WTC11 (cell line): ENCODE measurements around the gene ANTXR1. TPM values are rescaled to one million over a fixed set of nuclear protein-coding genes. Genes with fewer than 3 reads are reported as not detected.

Source experiments
- ATAC-seq: fragments of 200-7000 bp; cut with Tn5 transposase; 2 replicates; pipeline ENCODE4 v1.10.0; 2021; ENCODE audit warnings: mild to moderate bottlenecking, moderate library complexity
- CTCF ChIA-PET: fragments of 300-600 bp; sonication (Branson Sonifier 250); formaldehyde crosslinking; loops from one replicate; lab custom pipeline; 2021; ENCODE audit warnings: antibody characterized with exemption; lab: Charles Lee
- POLR2A ChIA-PET: fragments of 350-600 bp; sonication (Branson Sonifier 250); formaldehyde crosslinking; loops from one replicate; lab custom pipeline; 2021; ENCODE audit warnings: antibody characterized with exemption; lab: Charles Lee
- DNase-seq: peaks from one replicate; pipeline ENCODE4 v3.0.0; 2021; ENCODE audit warnings: low spot score
- H3K27ac Mint-ChIP-seq: 2 replicates; pipeline ENCODE4 v1.8.0; 2021; ENCODE audit warnings: mixed read lengths
- H3K27me3 Mint-ChIP-seq: 2 replicates; pipeline ENCODE4 v1.8.0; 2021; ENCODE audit warnings: low read depth, mild to moderate bottlenecking, moderate library complexity, mixed read lengths
- H3K36me3 Mint-ChIP-seq: 2 replicates; pipeline ENCODE4 v1.8.0; 2021; ENCODE audit warnings: mixed read lengths
- H3K4me1 Mint-ChIP-seq: 2 replicates; pipeline ENCODE4 v1.8.0; 2022; ENCODE audit warnings: mixed read lengths
- H3K4me3 Mint-ChIP-seq: 2 replicates; pipeline ENCODE4 v1.8.0; 2021; ENCODE audit warnings: mild to moderate bottlenecking, moderate library complexity, mixed read lengths
- H3K9me3 Mint-ChIP-seq: 2 replicates; pipeline ENCODE4 v1.8.0; 2021; ENCODE audit warnings: mixed read lengths
- AR ChIP-seq: fragments of 250-450 bp; sonication (Bioruptor Pico); IDR thresholded peaks from 2 replicates; pipeline ENCODE4 v1.9.0; 2021; ENCODE audit warnings: mild to moderate bottlenecking
- ARID4B ChIP-seq: sonication (generic); formaldehyde crosslinking; IDR thresholded peaks from 2 replicates; pipeline ENCODE4 v1.8.0; 2023; ENCODE audit warnings: missing genetic modification reagents, mild to moderate bottlenecking, borderline replicate concordance
- ESRRA ChIP-seq: sonication (generic); formaldehyde crosslinking; IDR thresholded peaks from 2 replicates; pipeline ENCODE4 v1.8.1; 2022; ENCODE audit warnings: mild to moderate bottlenecking, missing genetic modification reagents, borderline replicate concordance
- FOXJ3 ChIP-seq: sonication (generic); formaldehyde crosslinking; IDR thresholded peaks from 2 replicates; pipeline ENCODE4 v1.9.0; 2021; ENCODE audit warnings: missing genetic modification reagents, mild to moderate bottlenecking, borderline replicate concordance
- HMGXB4 ChIP-seq: sonication (generic); formaldehyde crosslinking; IDR thresholded peaks from 2 replicates; pipeline ENCODE4 v1.8.1; 2023; ENCODE audit warnings: mild to moderate bottlenecking, moderate library complexity, missing genetic modification reagents
- IRF2 ChIP-seq: sonication (generic); formaldehyde crosslinking; IDR thresholded peaks from 2 replicates; pipeline ENCODE4 v1.8.0; 2022; ENCODE audit warnings: low read depth, missing genetic modification reagents, borderline replicate concordance
- NFYB ChIP-seq: sonication (generic); formaldehyde crosslinking; conservative IDR thresholded peaks from 2 replicates; pipeline ENCODE4 v1.8.0; 2022; ENCODE audit warnings: low read depth, missing genetic modification reagents
- NR3C1 ChIP-seq: sonication (generic); formaldehyde crosslinking; conservative IDR thresholded peaks from 2 replicates; pipeline ENCODE4 v1.8.1; 2023; ENCODE audit warnings: low read depth, mild to moderate bottlenecking, missing genetic modification reagents
- RORB ChIP-seq: fragments of 250-450 bp; sonication (Bioruptor Pico); IDR thresholded peaks from 2 replicates; pipeline ENCODE4 v1.9.0; 2021; ENCODE audit warnings: mild to moderate bottlenecking
- TEAD4 ChIP-seq: sonication (generic); formaldehyde crosslinking; IDR thresholded peaks from 2 replicates; pipeline ENCODE4 v1.8.0; 2022; ENCODE audit warnings: mild to moderate bottlenecking, missing genetic modification reagents
- ZNF532 ChIP-seq: fragments of 250-450 bp; sonication (Bioruptor Pico); IDR thresholded peaks from 2 replicates; pipeline ENCODE4 v1.9.0; 2021; ENCODE audit warnings: mild to moderate bottlenecking, borderline replicate concordance
- total RNA-seq: library from RNA; stranded (reverse); gene quantifications from 3 replicates; pipeline ENCODE4 v1.2.3, GENCODE V29; 2021
- TF ChIP-seq, protein P1 (sequence below): sonication (generic); formaldehyde crosslinking; IDR thresholded peaks from 2 replicates; pipeline ENCODE4 v1.8.0; 2022; ENCODE audit warnings: missing genetic modification reagents
- TF ChIP-seq, protein P2 (sequence below): sonication (generic); formaldehyde crosslinking; IDR thresholded peaks from 2 replicates; pipeline ENCODE4 v1.8.0; 2022; ENCODE audit warnings: mild to moderate bottlenecking, missing genetic modification reagents
- TF ChIP-seq, protein P3 (sequence below): sonication (generic); formaldehyde crosslinking; IDR thresholded peaks from 2 replicates; pipeline ENCODE4 v1.8.0; 2022; ENCODE audit warnings: mild to moderate bottlenecking, missing genetic modification reagents
- TF ChIP-seq, protein P4 (sequence below): sonication (generic); formaldehyde crosslinking; IDR thresholded peaks from 2 replicates; pipeline ENCODE4 v1.8.1; 2023; ENCODE audit warnings: mild to moderate bottlenecking, missing genetic modification reagents, moderate library complexity

ANTXR1 gene
- total RNA-seq, 1 experiment from 2014 or later, result 30.0 TPM

DNA sequence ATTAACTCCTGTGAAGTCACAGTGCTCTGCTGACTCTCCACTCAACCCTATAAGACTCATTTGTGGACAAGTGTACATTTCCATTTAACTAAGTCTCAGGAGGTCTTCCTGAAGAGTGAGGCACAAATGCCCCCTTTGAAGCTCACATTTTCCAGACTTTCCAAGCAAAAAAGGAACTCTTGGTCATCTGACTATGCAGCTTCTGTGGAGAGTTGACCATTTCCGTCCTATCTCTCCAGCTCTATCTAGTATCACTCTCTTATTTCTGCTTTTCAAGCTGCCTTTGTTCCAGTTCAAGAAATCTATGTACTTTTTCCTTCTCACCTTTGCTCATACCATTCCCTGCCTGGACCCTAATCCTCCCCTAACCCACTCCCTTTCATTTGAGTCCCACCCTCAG lies 77.0 kb downstream of the ANTXR1 start (continued):
- TF ChIP-seq ZNF532 (CRISPR knock-in tag) (no peak), NFYB (CRISPR knock-in tag) (no peak), AR (no peak), IRF2 (CRISPR knock-in tag) (no peak), ESRRA (no peak)
- TF ChIP-seq, protein P1, sequence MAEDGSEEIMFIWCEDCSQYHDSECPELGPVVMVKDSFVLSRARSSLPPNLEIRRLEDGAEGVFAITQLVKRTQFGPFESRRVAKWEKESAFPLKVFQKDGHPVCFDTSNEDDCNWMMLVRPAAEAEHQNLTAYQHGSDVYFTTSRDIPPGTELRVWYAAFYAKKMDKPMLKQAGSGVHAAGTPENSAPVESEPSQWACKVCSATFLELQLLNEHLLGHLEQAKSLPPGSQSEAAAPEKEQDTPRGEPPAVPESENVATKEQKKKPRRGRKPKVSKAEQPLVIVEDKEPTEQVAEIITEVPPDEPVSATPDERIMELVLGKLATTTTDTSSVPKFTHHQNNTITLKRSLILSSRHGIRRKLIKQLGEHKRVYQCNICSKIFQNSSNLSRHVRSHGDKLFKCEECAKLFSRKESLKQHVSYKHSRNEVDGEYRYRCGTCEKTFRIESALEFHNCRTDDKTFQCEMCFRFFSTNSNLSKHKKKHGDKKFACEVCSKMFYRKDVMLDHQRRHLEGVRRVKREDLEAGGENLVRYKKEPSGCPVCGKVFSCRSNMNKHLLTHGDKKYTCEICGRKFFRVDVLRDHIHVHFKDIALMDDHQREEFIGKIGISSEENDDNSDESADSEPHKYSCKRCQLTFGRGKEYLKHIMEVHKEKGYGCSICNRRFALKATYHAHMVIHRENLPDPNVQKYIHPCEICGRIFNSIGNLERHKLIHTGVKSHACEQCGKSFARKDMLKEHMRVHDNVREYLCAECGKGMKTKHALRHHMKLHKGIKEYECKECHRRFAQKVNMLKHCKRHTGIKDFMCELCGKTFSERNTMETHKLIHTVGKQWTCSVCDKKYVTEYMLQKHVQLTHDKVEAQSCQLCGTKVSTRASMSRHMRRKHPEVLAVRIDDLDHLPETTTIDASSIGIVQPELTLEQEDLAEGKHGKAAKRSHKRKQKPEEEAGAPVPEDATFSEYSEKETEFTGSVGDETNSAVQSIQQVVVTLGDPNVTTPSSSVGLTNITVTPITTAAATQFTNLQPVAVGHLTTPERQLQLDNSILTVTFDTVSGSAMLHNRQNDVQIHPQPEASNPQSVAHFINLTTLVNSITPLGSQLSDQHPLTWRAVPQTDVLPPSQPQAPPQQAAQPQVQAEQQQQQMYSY (CRISPR knock-in tag), result no peak
- TF ChIP-seq, protein P2, sequence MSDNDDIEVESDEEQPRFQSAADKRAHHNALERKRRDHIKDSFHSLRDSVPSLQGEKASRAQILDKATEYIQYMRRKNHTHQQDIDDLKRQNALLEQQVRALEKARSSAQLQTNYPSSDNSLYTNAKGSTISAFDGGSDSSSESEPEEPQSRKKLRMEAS (CRISPR knock-in tag), result no peak

- ChIA-PET CTCF (no interaction called here), POLR2A (interaction anchor here (0.7 kb wide), 1 partner anchor 63 kb away, joined by 7 read pairs; no protein-coding TSS in a partner anchor)
- Mint-ChIP-seq H3K4me1 (peaks cover 12% of the 10 kb centered on the region), H3K27ac (no peak overlapping the region), H3K27me3 (no peaks in the 10 kb centered on the region), H3K9me3 (no peaks in the 10 kb centered on the region), H3K4me3 (no peak overlapping the region), H3K36me3 (peaks cover 5% of the 10 kb centered on the region; the same call in 1 of the 2 replicates)
- DNase-seq (no peak), ATAC-seq (no peak)
- no peak for TF ChIP-seq RORB (CRISPR knock-in tag)
- no peak for TF ChIP-seq NR3C1
- no peak for TF ChIP-seq ARID4B (CRISPR knock-in tag)
- no peak for TF ChIP-seq FOXJ3 (CRISPR knock-in tag)
- no peak for TF ChIP-seq TEAD4 (CRISPR knock-in tag)
- no peak for TF ChIP-seq HMGXB4 (CRISPR knock-in tag)
- TF ChIP-seq, protein P3, sequence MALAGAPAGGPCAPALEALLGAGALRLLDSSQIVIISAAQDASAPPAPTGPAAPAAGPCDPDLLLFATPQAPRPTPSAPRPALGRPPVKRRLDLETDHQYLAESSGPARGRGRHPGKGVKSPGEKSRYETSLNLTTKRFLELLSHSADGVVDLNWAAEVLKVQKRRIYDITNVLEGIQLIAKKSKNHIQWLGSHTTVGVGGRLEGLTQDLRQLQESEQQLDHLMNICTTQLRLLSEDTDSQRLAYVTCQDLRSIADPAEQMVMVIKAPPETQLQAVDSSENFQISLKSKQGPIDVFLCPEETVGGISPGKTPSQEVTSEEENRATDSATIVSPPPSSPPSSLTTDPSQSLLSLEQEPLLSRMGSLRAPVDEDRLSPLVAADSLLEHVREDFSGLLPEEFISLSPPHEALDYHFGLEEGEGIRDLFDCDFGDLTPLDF (CRISPR knock-in tag), result no peak
- TF ChIP-seq, protein P4, sequence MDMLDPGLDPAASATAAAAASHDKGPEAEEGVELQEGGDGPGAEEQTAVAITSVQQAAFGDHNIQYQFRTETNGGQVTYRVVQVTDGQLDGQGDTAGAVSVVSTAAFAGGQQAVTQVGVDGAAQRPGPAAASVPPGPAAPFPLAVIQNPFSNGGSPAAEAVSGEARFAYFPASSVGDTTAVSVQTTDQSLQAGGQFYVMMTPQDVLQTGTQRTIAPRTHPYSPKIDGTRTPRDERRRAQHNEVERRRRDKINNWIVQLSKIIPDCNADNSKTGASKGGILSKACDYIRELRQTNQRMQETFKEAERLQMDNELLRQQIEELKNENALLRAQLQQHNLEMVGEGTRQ (CRISPR knock-in tag), result no peak
These were observed 77.8 kb downstream of the ANTXR1 start for GRCh38 chr2:69090820-69091219.
